Measurements from ENCODE around the gene MIB1.

MIB1 gene

GRCh38 chr18:21841570-21841969 lies 101.0 kb downstream of the MIB1 start:
- no peak for TF ChIP-seq CTCF (IDR thresholded peaks at IDR 0.05; ENCODE audit: low read depth, low read length)
- in situ Hi-C loops (cut with HindIII; ENCODE audit: low sequenced_read_pairs), result no loop called here
- H3K4me3 ChIP-seq (ENCODE audit: low read depth, low read length), result no peak overlapping the region
- no peak for DNase-seq (ENCODE audit: low read depth, low spot score)

- in situ Hi-C loops (cut with HindIII; ENCODE audit: low sequenced_read_pairs), result no loop called here
- DNase-seq (ENCODE audit: low read depth, low spot score), result no peak
- TF ChIP-seq CTCF (IDR thresholded peaks at IDR 0.05; ENCODE audit: low read depth, low read length), result no peak
- no peak overlapping the region for H3K4me3 ChIP-seq (ENCODE audit: low read depth, low read length)
Observed at GRCh38 chr18:21843341-21843740, 102.7 kb downstream of the MIB1 start.

GRCh38 chr18:21851327-21851961 lies 110.9 kb downstream of the MIB1 start:
- in situ Hi-C loops (cut with HindIII; ENCODE audit: low sequenced_read_pairs), result no loop called here
- peak; percentile 16 for DNase-seq (ENCODE audit: low read depth, low spot score)
- TF ChIP-seq CTCF (IDR thresholded peaks at IDR 0.05; ENCODE audit: low read depth, low read length), result peak; percentile 26
- no peak overlapping the region for H3K4me3 ChIP-seq (ENCODE audit: low read depth, low read length)

- no peak for TF ChIP-seq CTCF (IDR thresholded peaks at IDR 0.05; ENCODE audit: low read depth, low read length)
- DNase-seq (ENCODE audit: low read depth, low spot score), result peak; percentile 19
- H3K4me3 ChIP-seq (ENCODE audit: low read depth, low read length), result no peak overlapping the region
- in situ Hi-C loops (cut with HindIII; ENCODE audit: low sequenced_read_pairs), result no loop called here
Observed at GRCh38 chr18:21853016-21853415, 112.4 kb downstream of the MIB1 start.

- in situ Hi-C loops (cut with HindIII; ENCODE audit: low sequenced_read_pairs), result no loop called here
- TF ChIP-seq CTCF (IDR thresholded peaks at IDR 0.05; ENCODE audit: low read depth, low read length), result no peak
- H3K4me3 ChIP-seq (ENCODE audit: low read depth, low read length), result no peak overlapping the region
- DNase-seq (ENCODE audit: low read depth, low spot score), result no peak
Observed at GRCh38 chr18:21853775-21854552, 113.4 kb downstream of the MIB1 start.

GRCh38 chr18:21855432-21855831 lies 114.8 kb downstream of the MIB1 start:
- no peak for TF ChIP-seq CTCF (IDR thresholded peaks at IDR 0.05; ENCODE audit: low read depth, low read length)
- no peak overlapping the region for H3K4me3 ChIP-seq (ENCODE audit: low read depth, low read length)
- in situ Hi-C loops (cut with HindIII; ENCODE audit: low sequenced_read_pairs), result no loop called here
- DNase-seq (ENCODE audit: low read depth, low spot score), result no peak

Data from astrocyte of the spinal cord (primary cell).